B cell (primary cell): ENCODE data around the gene TEAD3.

Experiments
- EZH2 ChIP-seq: IDR thresholded peaks from 2 replicates; pipeline ENCODE4 v1.6.1; 2012; ENCODE audit warnings: borderline replicate concordance, low read depth, mild to moderate bottlenecking, moderate library complexity, low read length; ENCODE audit not compliant: insufficient read depth, poor library complexity, severe bottlenecking
- TF ChIP-seq, protein P1 (sequence below): fragments of 200-600 bp; IDR thresholded peaks from one replicate; pipeline ENCODE4 v1.8.0; 2022; ENCODE audit warnings: antibody characterized with exemption, mild to moderate bottlenecking

- TF ChIP-seq, protein P1, sequence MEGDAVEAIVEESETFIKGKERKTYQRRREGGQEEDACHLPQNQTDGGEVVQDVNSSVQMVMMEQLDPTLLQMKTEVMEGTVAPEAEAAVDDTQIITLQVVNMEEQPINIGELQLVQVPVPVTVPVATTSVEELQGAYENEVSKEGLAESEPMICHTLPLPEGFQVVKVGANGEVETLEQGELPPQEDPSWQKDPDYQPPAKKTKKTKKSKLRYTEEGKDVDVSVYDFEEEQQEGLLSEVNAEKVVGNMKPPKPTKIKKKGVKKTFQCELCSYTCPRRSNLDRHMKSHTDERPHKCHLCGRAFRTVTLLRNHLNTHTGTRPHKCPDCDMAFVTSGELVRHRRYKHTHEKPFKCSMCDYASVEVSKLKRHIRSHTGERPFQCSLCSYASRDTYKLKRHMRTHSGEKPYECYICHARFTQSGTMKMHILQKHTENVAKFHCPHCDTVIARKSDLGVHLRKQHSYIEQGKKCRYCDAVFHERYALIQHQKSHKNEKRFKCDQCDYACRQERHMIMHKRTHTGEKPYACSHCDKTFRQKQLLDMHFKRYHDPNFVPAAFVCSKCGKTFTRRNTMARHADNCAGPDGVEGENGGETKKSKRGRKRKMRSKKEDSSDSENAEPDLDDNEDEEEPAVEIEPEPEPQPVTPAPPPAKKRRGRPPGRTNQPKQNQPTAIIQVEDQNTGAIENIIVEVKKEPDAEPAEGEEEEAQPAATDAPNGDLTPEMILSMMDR = no peak
- TF ChIP-seq EZH2 = no peak
Measured at GRCh38 chr6:35493307-35493983, 3.4 kb downstream of the TEAD3 start.
